Esophagus (tissue), 2 donors: Measurements from ENCODE around the gene CYP27A1. TPM values are rescaled to one million over a fixed set of nuclear protein-coding genes. Genes with fewer than 3 reads are reported as not detected.
A peak's percentile ranks its signal among the peaks of the same experiment; 100 is the strongest.

Experiments used
- H3K27ac ChIP-seq, 2 donors: one replicate each; pipeline ENCODE4 v1.5.1; 2013; ENCODE audit warnings: low read depth in 2 of 2, mild to moderate bottlenecking in 2 of 2, inconsistent platforms in 1 of 2, low read length in 1 of 2, moderate library complexity in 1 of 2
- H3K27me3 ChIP-seq, 2 donors: one replicate each; pipeline ENCODE4 v1.6.1; 2013; ENCODE audit warnings: low read length in 2 of 2, control low read depth in 1 of 2, mild to moderate bottlenecking in 1 of 2; ENCODE audit not compliant: insufficient read depth in 2 of 2, control insufficient read depth in 1 of 2
- H3K36me3 ChIP-seq, 2 donors: one replicate each; pipeline ENCODE4 v1.6.1; 2013; ENCODE audit warnings: low read length in 1 of 2; ENCODE audit not compliant: control insufficient read depth in 2 of 2, insufficient read depth in 2 of 2
- H3K4me1 ChIP-seq, 2 donors: one replicate each; pipeline ENCODE4 v1.6.1; 2013; ENCODE audit warnings: low read length in 1 of 2; ENCODE audit not compliant: control insufficient read depth in 2 of 2, insufficient read depth in 2 of 2
- H3K4me3 ChIP-seq, 2 donors: one replicate each; pipeline ENCODE4 v1.5.1; 2013; ENCODE audit warnings: low read length in 2 of 2, mild to moderate bottlenecking in 2 of 2, low read depth in 1 of 2, moderate library complexity in 1 of 2
- H3K9me3 ChIP-seq, 2 donors: one replicate each; pipeline ENCODE4 v1.6.1; 2013; ENCODE audit warnings: mild to moderate bottlenecking in 2 of 2, low read depth in 1 of 2, low read length in 1 of 2, moderate library complexity in 1 of 2; ENCODE audit not compliant: control insufficient read depth in 2 of 2, insufficient read depth in 1 of 2
- WGBS, 2 donors: extraction: QIAGEN DNeasy Blood & Tissue Kit; methylation state at CpG; one replicate each; pipeline ENCODE4 v1.1.7; 2013; 5-methylcytosine and 5-hydroxymethylcytosine counted together
- polyA plus RNA-seq, 2 donors: library from polyadenylated mRNA; stranded (reverse); fragments of 200-250 nt; gene quantifications; one replicate each; pipeline ENCODE4 v1.2.3, GENCODE V29; 2013
- donor health status: healthy with polysubstance abuse.
- donor health status: Bipolar disorder and iron deficiency.

The CYP27A1 gene
- 1 to 10 TPM; 3.3 to 5.4 TPM for polyA plus RNA-seq

DNA sequence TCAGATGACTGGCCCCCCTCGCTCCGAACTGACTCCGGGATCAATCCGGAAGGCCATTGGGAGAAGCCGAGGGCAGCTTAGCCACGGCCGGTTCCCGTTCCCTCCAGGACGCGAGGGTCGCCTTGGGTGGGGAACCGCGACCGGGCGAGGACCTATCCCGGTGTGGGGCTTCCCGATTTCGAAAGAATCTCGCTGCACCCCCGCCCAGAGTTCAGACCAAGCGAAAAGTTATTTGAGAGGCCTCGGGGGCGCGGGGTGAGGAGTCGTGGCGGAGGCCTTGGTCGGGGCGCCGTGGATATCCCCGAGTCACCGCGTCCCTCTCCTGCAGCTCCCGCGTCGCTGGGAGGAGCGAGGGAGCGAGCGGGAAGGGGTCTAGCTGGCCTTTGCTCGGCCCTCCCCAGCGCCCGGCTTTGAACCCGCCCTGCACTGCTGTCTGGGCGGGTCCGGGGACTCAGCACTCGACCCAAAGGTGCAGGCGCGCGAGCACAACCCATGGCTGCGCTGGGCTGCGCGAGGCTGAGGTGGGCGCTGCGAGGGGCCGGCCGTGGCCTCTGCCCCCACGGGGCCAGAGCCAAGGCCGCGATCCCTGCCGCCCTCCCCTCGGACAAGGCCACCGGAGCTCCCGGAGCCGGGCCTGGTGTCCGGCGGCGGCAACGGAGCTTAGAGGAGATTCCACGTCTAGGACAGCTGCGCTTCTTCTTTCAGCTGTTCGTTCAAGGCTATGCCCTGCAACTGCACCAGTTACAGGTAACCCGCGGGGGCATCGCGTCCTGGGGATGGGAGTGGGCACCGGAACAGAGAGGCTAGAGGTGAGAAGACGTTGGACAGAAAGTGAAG is at the start of gene CYP27A1:
Gene CYP27A1 (plus strand): TSS at position 457 of the 837 bp plus-strand sequence. CDS start 36 bp downstream, at position 493.
- peak within 1 kb of the TSS; percentile 76 to 77 for H3K27ac ChIP-seq
- peak within 1 kb of the TSS; percentile 60 to 74 for H3K4me3 ChIP-seq
- no peaks in the 10 kb centered on the region for H3K4me1 ChIP-seq
- H3K27me3 ChIP-seq = no peaks in the 10 kb centered on the region
- peaks cover 2 to 5% of the 10 kb centered on the region in 2 donors for H3K9me3 ChIP-seq
- no peaks in the 10 kb centered on the region for H3K36me3 ChIP-seq
- 1 to 3% methylated on average over 76 of the region's 76 CpGs for WGBS, 2 donors

DNA sequence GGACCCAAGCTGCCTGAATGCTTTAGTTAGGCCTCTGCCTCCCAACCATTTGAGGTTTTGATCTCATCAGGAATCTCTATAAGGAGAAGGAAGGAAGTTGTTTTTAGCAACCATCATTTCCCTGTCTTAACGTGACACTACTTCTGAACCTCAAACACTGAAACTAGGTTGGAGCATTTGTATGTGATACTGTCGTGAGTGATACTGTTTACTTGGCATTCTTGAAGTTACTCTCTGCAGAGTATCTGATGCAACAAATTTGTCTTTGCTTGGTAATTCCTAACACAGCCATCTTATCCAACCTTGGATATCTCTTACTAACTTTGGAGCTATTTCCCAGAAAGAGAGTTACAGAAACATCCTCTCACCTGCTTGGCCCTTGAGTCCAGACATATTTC is 49.2 kb upstream of the CYP27A1 start:
- no peak overlapping the region for H3K27ac ChIP-seq
- H3K36me3 ChIP-seq = peaks cover 0 to 8% of the 10 kb centered on the region in 2 donors
- H3K9me3 ChIP-seq = no peaks in the 10 kb centered on the region
- H3K4me3 ChIP-seq = no peak overlapping the region
- 48 to 55% methylated on average over 2 of the region's 2 CpGs for WGBS, 2 donors
- H3K27me3 ChIP-seq = no peaks in the 10 kb centered on the region
- peaks cover 0 to 8% of the 10 kb centered on the region in 2 donors for H3K4me1 ChIP-seq

DNA sequence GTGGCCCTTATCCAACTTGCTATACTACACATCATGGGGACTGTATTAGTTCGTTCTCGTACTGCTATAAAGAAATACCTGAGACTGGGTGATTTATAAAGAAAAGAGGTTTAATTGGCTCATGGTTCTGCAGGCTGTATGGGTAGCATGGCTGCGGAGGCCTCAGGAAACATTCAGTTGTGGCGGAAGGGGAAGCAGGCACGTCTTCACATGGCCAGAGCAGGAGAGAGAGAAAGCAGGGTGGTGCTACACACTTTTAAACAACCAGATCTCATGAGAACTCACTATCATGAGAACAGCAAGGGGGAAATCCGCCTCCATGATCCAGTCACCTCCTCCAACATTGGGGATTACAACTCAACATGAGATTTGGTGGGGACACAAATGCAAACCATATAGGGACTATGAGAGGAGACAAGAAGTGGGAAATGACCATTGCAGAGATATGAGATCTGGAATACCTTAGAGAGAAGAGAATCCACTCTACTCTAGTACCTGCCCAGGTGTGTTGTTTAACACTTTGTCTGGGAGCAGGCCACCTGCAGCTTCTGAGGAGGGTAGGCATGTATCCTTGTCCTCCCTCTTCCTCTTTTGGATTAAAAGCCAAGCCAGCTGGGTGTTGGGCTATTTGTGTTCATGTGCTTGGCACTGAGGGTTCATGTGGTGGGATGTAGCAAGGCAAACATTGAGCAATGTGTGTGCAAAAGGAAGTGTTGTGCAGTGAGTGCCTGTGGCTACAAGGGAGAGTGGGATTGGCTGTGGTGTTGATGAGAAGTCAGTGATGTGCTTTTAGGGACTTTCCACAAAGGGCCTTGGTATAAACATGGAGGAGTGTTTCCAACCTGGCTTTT is 48.6 kb upstream of the CYP27A1 start:
- no peaks in the 10 kb centered on the region for H3K9me3 ChIP-seq
- H3K27ac ChIP-seq = no peak overlapping the region
- H3K4me3 ChIP-seq = no peak overlapping the region
- H3K4me1 ChIP-seq = peaks cover 0 to 8% of the 10 kb centered on the region in 2 donors
- H3K36me3 ChIP-seq = peaks cover 0 to 13% of the 10 kb centered on the region in 2 donors
- no peaks in the 10 kb centered on the region for H3K27me3 ChIP-seq
- WGBS, 2 donors = 50 to 79% methylated on average over 6 of the region's 6 CpGs

DNA sequence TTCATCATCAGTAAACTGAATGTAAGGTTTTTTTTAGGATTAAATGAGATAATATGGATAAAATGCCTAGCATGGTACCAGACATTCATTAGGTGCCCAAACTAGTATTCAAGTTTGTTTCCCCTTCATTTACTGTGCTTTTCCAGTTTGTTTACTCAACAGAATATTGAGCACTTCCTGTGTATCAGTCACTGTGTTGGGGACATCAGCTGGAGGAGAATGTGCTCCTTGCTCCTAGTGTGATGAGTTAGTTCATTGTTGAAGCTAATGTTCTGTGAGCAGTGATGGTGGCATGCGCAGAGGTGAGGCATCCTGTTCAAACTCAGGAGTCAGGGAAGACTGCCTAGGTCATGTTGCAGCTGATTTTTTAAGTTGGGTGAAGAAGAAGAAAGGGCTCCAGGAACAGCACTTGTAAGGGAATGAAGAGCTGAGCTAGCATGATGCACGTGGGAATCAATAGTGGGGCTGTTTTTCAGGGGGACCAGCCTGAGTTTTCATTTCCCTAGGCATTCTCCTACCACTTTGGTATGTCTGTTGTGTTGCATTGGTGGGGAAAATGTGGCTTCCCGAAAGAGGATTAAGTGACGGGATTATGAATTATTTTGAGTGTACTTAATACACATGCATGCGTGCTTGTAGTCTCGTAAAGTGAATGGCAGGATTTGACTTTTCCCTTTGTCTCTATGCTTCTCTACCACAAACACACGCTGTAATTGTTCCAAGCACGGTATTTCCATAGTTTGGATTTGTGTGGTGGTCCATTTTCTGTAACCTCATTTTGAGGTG is 47.6 kb upstream of the CYP27A1 start:
- Histone ChIP-seq H3K36me3 (peaks cover 4 to 19% of the 10 kb centered on the region in 2 donors), H3K27ac (no peak overlapping the region), H3K9me3 (no peaks in the 10 kb centered on the region), H3K4me3 (no peak overlapping the region), H3K4me1 (peaks cover 0 to 8% of the 10 kb centered on the region in 2 donors), H3K27me3 (no peaks in the 10 kb centered on the region)
- 92 to 96% methylated on average over 8 of the region's 8 CpGs for WGBS, 2 donors

DNA sequence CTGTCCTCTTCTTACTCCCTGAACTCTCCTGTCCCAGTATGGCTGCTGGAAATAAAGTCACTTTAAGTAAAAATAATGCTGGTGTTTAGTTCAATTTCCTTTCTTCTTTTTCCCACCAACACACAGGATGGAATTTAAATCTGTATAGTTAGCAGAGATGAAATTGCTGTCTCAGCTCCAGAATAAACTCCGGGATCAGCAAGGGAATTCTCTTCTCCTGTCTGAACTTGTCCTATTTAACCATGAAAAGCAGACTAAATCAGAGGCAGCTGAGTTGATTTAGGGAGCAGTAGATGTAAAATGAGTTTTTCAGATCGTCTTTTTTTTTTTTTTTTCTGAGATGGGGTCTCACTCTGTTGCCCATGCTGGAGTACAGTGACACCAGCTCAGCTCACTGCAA is 45.4 kb upstream of the CYP27A1 start:
- WGBS, 2 donors = 41 to 59% methylated on average over 2 of the region's 2 CpGs
- H3K27ac ChIP-seq = no peak overlapping the region

DNA sequence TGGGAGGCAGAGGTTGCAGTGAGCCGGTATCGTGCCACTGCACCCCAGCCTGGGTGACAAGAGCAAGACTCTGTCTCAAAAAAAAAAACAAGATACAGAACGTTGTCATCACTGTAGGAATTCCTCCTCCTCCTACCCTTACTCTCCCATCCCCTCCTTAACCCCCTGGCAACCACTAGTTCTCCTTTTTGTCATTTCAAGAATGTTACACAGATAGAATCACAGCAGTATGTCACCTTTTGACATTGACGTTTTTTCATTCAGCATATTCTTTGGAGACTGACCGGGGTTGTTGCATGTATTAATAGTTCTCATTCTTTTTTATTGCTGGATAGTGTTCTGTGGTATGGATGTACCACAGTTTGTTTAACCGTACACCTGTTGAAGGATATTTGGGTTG is 38.9 kb upstream of the CYP27A1 start:
- Histone ChIP-seq H3K27ac (no peak overlapping the region), H3K4me3 (no peak overlapping the region), H3K27me3 (no peaks in the 10 kb centered on the region), H3K9me3 (no peaks in the 10 kb centered on the region), H3K36me3 (peaks cover 12 to 31% of the 10 kb centered on the region in 2 donors), H3K4me1 (no peaks in the 10 kb centered on the region)
- WGBS, 2 donors = 76 to 83% methylated on average over 6 of the region's 6 CpGs

More for the DNA sequence above, 45.4 kb upstream of the CYP27A1 start:
- Histone ChIP-seq H3K36me3 (peaks cover 7 to 27% of the 10 kb centered on the region in 2 donors), H3K4me3 (no peak overlapping the region), H3K9me3 (no peaks in the 10 kb centered on the region), H3K27me3 (no peaks in the 10 kb centered on the region), H3K4me1 (peaks cover 0 to 8% of the 10 kb centered on the region in 2 donors)

DNA sequence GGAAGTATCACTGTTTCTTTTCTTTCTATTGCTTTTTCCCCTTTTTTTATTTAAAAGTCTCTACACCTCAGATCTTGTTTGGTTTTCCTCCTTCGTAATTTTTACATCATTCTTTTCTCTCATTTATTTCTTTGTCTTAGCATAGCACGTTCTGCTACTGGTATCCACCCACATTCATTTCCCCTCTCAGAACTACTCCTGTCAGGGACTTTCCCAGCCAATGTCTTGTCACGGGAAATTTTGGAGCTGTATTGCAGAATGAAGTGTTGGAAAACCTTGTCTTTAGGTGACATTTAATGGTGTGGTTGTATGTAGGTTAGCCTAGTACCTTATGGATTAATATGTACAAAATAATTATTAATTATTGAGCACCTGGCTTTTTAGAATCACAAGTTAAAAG is 37.3 kb upstream of the CYP27A1 start:
- 59 to 74% methylated on average over 3 of the region's 3 CpGs for WGBS, 2 donors
- H3K36me3 ChIP-seq = peaks cover 16 to 31% of the 10 kb centered on the region in 2 donors
- H3K4me1 ChIP-seq = no peaks in the 10 kb centered on the region
- no peaks in the 10 kb centered on the region for H3K9me3 ChIP-seq
- H3K27me3 ChIP-seq = no peaks in the 10 kb centered on the region
- no peak overlapping the region for H3K27ac ChIP-seq
- H3K4me3 ChIP-seq = no peak overlapping the region

DNA sequence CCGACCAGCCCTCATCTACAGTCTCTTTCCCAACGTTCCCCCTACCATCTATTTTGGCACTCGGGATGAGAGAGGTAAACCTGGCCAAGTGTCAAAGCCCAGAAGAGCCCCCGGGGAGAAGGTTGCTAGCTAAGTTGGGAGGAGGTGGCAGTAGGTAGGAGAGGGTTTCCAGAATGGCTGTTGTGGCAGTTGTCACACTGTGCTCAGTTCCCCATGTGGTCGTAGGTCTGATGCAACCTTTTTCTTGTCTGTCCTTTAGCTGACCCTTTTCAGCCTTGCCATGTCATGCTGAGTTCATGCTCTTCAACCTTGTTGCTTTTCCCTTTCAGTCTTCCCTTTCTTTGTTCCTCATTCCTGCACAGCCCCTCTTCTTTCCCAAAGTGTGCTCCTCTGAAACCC is 36.8 kb upstream of the CYP27A1 start:
- 69 to 79% methylated on average over 5 of the region's 5 CpGs for WGBS, 2 donors
- Histone ChIP-seq H3K27me3 (no peaks in the 10 kb centered on the region), H3K36me3 (peaks cover 16 to 33% of the 10 kb centered on the region in 2 donors), H3K27ac (no peak overlapping the region), H3K4me3 (no peak overlapping the region), H3K9me3 (no peaks in the 10 kb centered on the region), H3K4me1 (no peaks in the 10 kb centered on the region)
